Activated T-cell treated with anti-CD3 and anti-CD28 coated beads, Interleukin-2, amount 50 U/mL, for 4 hours (primary cell): ENCODE data around the gene MAN1B1. TPM values are rescaled to one million over a fixed set of nuclear protein-coding genes. Genes with fewer than 3 reads are reported as not detected.
"Not testable (repeated sequence)": the region's sequence is repeated elsewhere in the genome, so short reads cannot be mapped to it uniquely, and the experiment has no call there.

ENCODE experiments used
- ATAC-seq, 2 donors: fragments of 200-7000 bp; cut with Tn5 transposase; one replicate each; pipeline ENCODE4 v1.10.0; 2021
- DNase-seq: peaks from one replicate; pipeline ENCODE4 v3.0.0-alpha.2; 2020
- H3K27me3 Mint-ChIP-seq: one replicate; pipeline ENCODE4 v1.8.0; 2021; ENCODE audit warnings: low read depth, mixed read lengths
- H3K36me3 Mint-ChIP-seq: one replicate; pipeline ENCODE4 v1.8.0; 2022; ENCODE audit warnings: mixed read lengths; ENCODE audit not compliant: insufficient read depth
- H3K4me1 Mint-ChIP-seq: one replicate; pipeline ENCODE4 v1.8.0; 2021; ENCODE audit warnings: low read depth, mixed read lengths
- H3K4me3 Mint-ChIP-seq: one replicate; pipeline ENCODE4 v1.8.0; 2021; ENCODE audit warnings: mild to moderate bottlenecking, moderate library complexity, mixed read lengths
- H3K9me3 Mint-ChIP-seq: one replicate; pipeline ENCODE4 v1.8.0; 2021; ENCODE audit warnings: mixed read lengths
- total RNA-seq, 3 donors: library from RNA; stranded (reverse); gene quantifications; one replicate each; pipeline ENCODE4 v1.2.1, GENCODE V29; 2021

The MAN1B1 gene
- total RNA-seq, 3 donors from 2014 or later, result 30.7 to 34.0 (median 33.5) TPM

GRCh38 chr9:137128158-137128861 lies 41.5 kb downstream of the MAN1B1 start:
- peak overlapping the region; percentile 92 for H3K4me3 Mint-ChIP-seq
- ATAC-seq (no peak), DNase-seq (no peak)
- H3K4me1 Mint-ChIP-seq, result peaks cover 27% of the 10 kb centered on the region
- no peaks in the 10 kb centered on the region for H3K9me3 Mint-ChIP-seq
- peaks cover 2% of the 10 kb centered on the region for H3K36me3 Mint-ChIP-seq
- H3K27me3 Mint-ChIP-seq, result peaks cover 3% of the 10 kb centered on the region

DNA sequence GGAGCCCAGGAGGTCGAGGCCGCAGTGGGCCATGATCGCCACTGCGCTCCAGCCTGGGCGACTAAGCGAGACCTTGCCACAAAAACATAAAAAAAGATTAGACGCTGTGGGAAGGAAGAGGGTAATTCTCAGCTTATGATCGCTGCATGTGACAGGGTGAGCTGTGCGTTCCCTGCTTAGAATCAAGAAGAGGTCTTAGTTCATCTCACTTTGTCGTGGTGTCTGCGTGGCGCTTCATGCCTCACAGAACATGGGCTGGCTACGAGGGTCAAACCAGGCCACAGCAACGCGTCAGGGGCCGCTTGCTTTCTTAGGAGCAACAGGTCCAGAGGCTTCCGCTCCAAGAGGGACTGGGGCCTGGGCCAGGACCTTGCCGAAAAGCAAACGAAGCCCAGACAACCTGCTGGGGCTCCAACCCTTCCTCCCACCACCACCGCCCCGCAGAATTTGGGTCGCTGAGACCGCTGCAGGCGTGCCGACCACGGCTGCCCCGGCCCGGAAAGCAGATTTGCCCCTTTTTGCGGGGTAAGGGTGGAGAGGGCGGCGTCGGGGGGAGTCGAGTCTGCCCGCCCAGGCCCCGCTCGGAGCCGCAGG lies 42.2 kb downstream of the MAN1B1 start:
- Mint-ChIP-seq H3K4me1 (peaks cover 27% of the 10 kb centered on the region), H3K4me3 (peak overlapping the region; percentile 92), H3K27me3 (peaks cover 6% of the 10 kb centered on the region), H3K36me3 (peaks cover 2% of the 10 kb centered on the region), H3K9me3 (no peaks in the 10 kb centered on the region)
- ATAC-seq (peak; percentile 2 to 4), DNase-seq (no peak)

- Mint-ChIP-seq H3K4me1 (peaks cover 27% of the 10 kb centered on the region), H3K27me3 (peaks cover 13% of the 10 kb centered on the region), H3K4me3 (peak overlapping the region; percentile 92), H3K9me3 (no peaks in the 10 kb centered on the region), H3K36me3 (peaks cover 2% of the 10 kb centered on the region)
- peak; percentile 84 for DNase-seq
- ATAC-seq, result peak; percentile 97 to 98
Measured at GRCh38 chr9:137129456-137130175, 42.8 kb downstream of the MAN1B1 start.

DNA sequence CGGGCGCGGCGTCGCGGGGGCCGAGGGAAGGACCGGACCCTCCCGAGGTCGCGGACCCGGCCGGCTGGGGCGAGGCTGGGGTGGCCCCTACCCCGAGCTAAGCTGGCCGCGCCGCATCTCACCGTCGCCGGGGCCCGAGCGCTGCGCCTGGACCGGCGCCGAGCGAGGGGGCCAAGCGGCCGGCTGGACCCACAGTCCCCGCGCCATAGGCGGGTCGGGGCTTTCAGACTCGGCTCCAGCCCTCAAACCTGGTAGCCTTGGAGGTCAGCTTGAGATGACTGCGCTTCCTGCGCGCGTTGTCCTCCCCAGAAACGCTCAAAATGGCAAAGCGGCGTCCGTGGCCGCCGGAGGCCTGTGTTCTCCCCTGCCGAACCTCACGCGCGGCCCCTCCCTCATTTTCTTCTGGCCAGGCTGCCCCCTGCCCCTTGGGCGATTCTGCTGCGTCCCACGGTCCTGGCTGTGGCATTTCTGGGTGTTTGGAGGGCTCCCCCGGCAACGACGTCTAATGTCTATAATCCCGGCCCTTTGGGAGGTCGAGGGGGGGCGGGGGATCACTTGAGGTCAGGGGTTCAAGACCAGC lies 43.5 kb downstream of the MAN1B1 start:
- DNase-seq (no peak), ATAC-seq (peak; percentile 2)
- H3K27me3 Mint-ChIP-seq, result peaks cover 15% of the 10 kb centered on the region

GRCh38 chr9:137134191-137134590 lies 47.4 kb downstream of the MAN1B1 start:
- DNase-seq, result no peak
- Mint-ChIP-seq H3K9me3 (no peaks in the 10 kb centered on the region), H3K36me3 (no peaks in the 10 kb centered on the region), H3K27me3 (peaks cover 42% of the 10 kb centered on the region), H3K4me1 (peaks cover 2% of the 10 kb centered on the region), H3K4me3 (no peak overlapping the region)
- ATAC-seq, result no peak

More for the DNA sequence above, 43.5 kb downstream of the MAN1B1 start:
- H3K36me3 Mint-ChIP-seq, result peaks cover 2% of the 10 kb centered on the region
- H3K9me3 Mint-ChIP-seq, result no peaks in the 10 kb centered on the region
- H3K4me3 Mint-ChIP-seq, result peak overlapping the region; percentile 76
- H3K4me1 Mint-ChIP-seq, result peaks cover 27% of the 10 kb centered on the region

DNA sequence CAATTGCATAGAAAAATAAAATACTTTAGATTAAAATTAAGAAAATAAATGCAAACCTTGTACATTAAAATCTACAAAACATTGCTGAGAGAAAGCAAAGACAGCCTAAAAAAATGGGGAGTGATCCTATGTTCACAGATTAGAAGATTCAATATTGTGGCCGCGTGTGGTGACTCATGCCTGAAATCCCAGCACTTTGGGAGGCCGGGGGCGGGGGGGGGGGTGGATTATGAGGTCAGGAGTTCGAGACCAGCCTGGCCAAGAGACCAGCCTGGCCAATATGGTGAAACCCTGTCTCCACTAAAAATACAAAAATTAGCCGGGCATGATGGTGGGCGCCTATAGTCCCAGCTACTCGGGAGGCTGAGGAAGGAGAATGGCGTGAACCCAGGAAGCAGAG lies 48.4 kb downstream of the MAN1B1 start:
- peaks cover 50% of the 10 kb centered on the region for H3K27me3 Mint-ChIP-seq
- not testable (repeated sequence) for DNase-seq, H3K9me3 Mint-ChIP-seq, H3K4me1 Mint-ChIP-seq, H3K36me3 Mint-ChIP-seq, H3K4me3 Mint-ChIP-seq, ATAC-seq

DNA sequence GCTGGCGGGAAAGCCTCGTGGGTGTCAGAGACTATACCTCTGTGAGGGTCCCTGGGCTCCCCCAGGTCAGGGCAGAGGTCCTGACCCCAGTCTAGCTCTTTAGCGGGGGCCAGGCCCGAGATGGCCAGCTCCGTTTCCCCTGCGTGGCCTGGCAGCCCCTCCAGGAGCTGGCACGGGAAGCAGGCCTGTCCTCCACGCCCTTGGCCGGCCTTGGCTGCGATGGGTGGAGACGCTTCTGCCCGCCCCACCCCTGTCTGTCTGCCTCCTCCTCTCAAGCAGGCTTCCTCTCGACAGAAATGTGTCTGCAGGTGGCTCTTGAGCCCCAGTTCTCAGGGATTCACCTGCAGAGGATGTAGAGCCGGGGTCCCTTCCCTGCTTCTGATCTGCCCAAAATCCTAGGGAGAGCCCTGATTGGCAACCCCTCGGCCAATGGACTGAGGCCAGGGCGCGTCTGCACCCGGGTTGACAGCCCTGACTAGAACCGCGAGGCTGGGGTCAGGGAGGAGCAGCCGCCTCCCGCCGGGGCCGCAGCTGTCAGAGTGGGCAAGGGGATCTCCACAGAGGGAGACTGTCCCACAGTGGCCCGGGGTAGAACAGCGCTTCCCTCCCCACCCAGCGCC lies 49.6 kb downstream of the MAN1B1 start:
- Mint-ChIP-seq H3K27me3 (peaks cover 61% of the 10 kb centered on the region), H3K4me3 (no peak overlapping the region), H3K9me3 (no peaks in the 10 kb centered on the region), H3K36me3 (no peaks in the 10 kb centered on the region), H3K4me1 (no peaks in the 10 kb centered on the region)
- no peak for ATAC-seq
- DNase-seq, result no peak

GRCh38 chr9:137136881-137137607 lies 50.3 kb downstream of the MAN1B1 start:
- peaks cover 68% of the 10 kb centered on the region for H3K27me3 Mint-ChIP-seq
- no peak overlapping the region for H3K4me3 Mint-ChIP-seq
- H3K9me3 Mint-ChIP-seq, result no peaks in the 10 kb centered on the region
- no peak for ATAC-seq
- no peaks in the 10 kb centered on the region for H3K36me3 Mint-ChIP-seq
- no peak for DNase-seq
- no peaks in the 10 kb centered on the region for H3K4me1 Mint-ChIP-seq

DNA sequence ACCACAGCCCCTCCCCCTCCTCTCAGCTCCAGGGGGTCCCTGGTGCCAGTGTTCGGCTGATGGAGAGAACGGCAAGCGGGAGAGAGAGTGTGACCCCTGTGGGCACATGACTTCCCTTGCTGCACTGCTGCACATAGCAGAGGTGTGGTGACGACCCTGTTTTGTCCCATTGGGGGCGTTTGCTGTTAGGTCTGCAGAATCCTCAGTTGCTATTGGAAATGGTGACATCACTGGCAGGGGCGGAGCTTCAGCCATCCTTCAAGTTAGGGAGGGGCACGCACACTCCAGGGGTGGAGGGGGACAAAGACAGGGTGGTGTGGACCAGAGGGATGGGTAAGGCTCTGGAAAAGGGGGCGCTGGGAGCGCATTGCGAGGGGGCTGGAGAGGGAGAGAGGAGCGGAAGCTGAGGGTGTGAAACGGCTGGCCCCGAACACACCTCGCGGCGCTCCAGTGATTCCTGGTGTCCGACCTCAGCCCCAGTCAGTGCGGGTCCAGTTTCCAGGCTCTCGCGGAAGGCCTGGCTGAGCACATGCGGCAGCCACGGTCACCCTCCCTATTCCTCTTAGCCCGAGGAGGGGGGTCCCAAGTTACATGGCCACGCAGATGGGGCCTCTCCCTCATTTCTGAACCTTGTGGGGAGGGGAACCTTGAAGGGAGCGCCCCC lies 51.4 kb downstream of the MAN1B1 start:
- ATAC-seq (no peak), DNase-seq (no peak)
- no peaks in the 10 kb centered on the region for H3K9me3 Mint-ChIP-seq
- H3K36me3 Mint-ChIP-seq, result no peaks in the 10 kb centered on the region
- H3K4me1 Mint-ChIP-seq, result no peaks in the 10 kb centered on the region
- peaks cover 77% of the 10 kb centered on the region for H3K27me3 Mint-ChIP-seq
- no peak overlapping the region for H3K4me3 Mint-ChIP-seq

GRCh38 chr9:137138722-137139467 lies 52.1 kb downstream of the MAN1B1 start, which contains the start of gene GRIN1:
GRIN1 (plus strand) TSS chr9:137139154; CDS start chr9:137139487, 333 bp downstream.
- Mint-ChIP-seq H3K9me3 (no peaks in the 10 kb centered on the region), H3K27me3 (peaks cover 77% of the 10 kb centered on the region), H3K4me3 (no peak within 1 kb of the TSS), H3K36me3 (no peaks in the 10 kb centered on the region), H3K4me1 (no peaks in the 10 kb centered on the region)
- ATAC-seq, result peak; percentile 67 to 73
- no peak for DNase-seq

DNA sequence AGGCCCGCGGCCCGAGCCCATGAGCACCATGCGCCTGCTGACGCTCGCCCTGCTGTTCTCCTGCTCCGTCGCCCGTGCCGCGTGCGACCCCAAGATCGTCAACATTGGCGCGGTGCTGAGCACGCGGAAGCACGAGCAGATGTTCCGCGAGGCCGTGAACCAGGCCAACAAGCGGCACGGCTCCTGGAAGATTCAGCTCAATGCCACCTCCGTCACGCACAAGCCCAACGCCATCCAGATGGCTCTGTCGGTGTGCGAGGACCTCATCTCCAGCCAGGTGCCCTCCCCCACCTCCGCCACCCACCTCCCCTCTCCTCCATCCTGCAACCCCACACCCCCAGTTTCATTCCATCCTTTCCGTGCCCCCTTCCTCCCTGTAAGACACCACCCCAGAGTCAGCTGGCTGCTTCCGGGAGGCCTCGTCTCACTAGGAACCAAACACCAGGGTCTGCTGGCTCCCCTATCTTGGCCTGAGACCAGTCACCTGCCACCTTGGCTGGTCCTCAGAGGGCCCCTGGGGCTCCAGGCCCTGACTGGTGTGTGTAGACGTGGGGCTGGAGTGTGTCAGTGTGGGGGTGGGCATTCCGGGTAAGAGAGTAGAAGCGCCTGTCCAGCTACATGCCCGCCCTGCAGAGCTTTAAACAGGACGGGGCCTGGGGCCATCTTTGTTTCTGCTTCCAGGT lies 52.8 kb downstream of the MAN1B1 start:
- H3K4me1 Mint-ChIP-seq, result no peaks in the 10 kb centered on the region
- H3K27me3 Mint-ChIP-seq, result peaks cover 73% of the 10 kb centered on the region
- peak in 1 of 2 donors; percentile 11 for ATAC-seq

More for the DNA sequence above, 52.8 kb downstream of the MAN1B1 start:
- DNase-seq, result no peak
- Mint-ChIP-seq H3K9me3 (no peaks in the 10 kb centered on the region), H3K4me3 (no peak overlapping the region), H3K36me3 (no peaks in the 10 kb centered on the region)
